HL-60/S4 treated with phorbol 12-myristate 13-acetate at 8.2 ng/mL for 4 days and 3 days (cell line): ENCODE data around the gene TSR3.

ENCODE experiments used
- in situ Hi-C: fragments of 300-500 bp; cut with MboI; formaldehyde crosslinking; loops from 2 replicates; pipeline ENCODE4 v1.15.0; 2022; ENCODE audit warnings: low sequenced_read_pairs

TSR3 gene

DNA sequence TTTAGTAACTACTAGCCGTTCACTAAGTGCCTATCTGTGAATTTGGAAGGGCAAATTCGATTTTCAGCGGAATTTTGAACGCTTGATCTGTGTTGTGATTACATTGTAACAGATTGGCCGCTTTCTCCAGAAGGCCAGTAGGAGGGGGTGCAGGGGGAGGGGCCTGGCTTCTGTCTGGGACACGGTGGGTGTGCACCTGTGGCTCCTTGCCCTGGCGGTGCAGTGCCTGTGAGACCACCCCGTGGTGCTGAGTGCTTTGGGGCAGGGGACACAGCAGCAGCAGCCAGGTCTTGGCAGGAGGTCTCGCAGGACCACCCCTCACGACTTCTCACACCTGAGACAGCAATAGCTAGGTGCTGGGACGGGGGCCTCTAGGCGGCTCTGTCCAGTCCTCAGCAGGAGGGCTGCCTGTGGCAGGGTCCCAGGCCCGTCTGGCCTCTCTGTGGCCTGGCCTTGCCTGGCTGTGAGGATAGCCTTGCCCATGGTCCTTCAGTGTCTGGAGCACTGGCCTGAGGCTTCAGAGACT is 40.4 kb downstream of the TSR3 start:
- in situ Hi-C loops: no loop called here

DNA sequence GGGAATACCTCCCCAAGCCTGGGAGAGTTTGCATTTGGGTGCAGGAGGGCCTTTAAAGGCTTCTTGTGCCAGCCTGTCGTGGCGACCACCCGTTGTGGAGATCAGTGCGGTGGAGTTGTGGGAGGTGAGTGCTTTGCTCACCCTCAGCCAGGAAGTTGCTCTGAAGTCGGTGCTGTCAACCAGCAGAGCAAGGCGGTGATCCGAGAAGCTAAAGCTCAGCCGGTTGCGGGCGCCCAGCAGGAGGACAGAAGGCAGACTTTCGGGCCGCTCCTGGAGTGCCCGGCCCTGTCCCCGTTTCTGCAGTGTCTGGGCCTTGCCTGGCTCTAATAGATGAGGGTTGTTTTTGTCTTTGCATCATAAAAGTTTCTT is 40.9 kb downstream of the TSR3 start:
- in situ Hi-C loops: no loop called here

DNA sequence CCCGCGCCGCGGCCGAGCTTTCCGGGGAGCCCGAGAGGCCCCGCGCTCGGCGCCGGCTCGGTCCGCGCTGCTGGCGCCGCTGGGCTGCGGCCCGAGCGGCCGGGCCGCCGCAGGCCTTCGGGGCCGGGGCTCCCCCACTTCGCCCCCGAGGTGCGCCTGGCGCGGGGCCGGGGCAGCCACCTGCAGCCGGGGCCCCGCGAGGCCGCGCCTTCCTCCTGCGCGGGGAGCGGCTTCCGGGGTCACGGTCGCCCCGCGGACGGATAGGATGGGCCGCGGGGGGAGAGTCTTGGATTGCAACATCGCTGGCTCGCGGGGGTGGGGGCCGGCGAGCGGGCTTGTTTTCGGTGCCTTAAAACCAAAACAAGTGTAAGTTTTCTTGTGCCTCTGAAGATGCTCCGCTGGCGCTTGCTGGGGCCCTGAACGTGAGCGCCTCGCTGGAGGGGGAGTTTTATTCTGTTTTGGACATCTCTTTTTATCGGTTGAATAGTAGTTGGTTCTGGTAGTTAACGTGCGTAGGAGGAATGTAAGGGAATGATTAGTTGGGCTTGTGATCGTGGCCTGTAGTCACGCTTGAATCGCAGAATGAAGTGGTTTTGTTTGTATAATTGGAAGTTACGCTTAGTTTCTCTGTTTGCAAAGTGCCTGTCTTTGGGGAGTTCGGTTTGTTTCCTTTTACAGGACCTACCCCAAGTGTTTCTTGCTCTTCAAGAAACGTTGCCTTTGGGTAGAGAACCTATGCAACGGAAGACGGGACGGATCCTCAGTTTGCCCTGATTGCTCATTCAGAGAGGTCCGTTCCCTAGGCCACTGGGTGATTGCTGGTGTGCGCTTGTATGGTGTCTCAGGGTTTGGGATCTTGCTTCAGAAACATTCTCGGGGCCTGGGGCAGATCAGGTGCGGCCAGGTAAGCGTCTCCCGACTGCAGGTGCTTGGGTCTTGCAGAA is 41.5 kb downstream of the TSR3 start:
- in situ Hi-C loops: no loop called here

DNA sequence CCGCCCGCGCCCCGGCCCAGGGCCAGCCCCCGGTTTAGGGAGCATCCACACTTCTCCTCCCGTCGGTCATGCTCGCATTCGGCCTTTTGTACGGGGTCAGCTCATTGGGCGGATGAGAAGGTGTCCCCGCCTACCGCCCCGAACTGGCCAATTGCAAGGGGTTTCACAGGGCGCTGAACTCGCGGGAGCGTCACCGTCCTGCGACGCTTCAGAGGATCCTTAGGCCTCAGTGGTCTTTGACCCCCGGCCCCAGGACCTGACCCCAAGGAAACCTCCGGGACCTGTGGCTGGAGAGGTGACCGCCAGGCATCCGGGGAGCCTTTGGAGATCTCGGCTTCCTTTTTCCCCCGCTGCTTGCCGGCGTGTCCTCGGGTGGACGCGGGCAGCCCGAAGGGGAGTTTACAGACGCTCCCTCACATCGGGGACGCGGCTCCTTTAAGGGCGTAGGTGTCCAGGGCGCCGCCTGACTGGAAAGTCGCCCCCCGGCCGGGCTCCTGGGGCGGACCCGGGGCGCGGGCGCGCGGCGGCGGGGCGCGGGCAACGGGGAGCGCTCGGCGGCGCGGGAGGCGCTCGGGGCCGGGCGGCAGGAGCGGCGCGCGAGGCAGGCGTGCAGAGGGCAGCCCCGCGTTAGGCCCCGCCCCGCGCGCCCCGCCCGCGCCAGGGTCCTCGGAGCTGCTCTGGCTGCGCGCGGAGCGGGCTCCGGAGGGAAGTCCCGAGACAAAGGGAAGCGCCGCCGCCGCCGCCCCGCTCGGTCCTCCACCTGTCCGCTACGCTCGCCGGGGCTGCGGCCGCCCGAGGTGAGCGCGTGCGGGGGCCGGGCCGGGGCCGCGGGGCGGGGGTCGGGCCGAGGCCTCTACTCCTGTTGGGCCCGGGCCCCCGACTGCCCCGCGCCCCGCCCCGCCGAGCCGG is 42.4 kb downstream of the TSR3 start, which contains the start of gene UBE2I:
Gene UBE2I, plus strand, starts transcription at position 660 of the 909 bp plus-strand sequence. CDS start 4,395 bp downstream, outside the sequence.
- in situ Hi-C loops: no loop called here

DNA sequence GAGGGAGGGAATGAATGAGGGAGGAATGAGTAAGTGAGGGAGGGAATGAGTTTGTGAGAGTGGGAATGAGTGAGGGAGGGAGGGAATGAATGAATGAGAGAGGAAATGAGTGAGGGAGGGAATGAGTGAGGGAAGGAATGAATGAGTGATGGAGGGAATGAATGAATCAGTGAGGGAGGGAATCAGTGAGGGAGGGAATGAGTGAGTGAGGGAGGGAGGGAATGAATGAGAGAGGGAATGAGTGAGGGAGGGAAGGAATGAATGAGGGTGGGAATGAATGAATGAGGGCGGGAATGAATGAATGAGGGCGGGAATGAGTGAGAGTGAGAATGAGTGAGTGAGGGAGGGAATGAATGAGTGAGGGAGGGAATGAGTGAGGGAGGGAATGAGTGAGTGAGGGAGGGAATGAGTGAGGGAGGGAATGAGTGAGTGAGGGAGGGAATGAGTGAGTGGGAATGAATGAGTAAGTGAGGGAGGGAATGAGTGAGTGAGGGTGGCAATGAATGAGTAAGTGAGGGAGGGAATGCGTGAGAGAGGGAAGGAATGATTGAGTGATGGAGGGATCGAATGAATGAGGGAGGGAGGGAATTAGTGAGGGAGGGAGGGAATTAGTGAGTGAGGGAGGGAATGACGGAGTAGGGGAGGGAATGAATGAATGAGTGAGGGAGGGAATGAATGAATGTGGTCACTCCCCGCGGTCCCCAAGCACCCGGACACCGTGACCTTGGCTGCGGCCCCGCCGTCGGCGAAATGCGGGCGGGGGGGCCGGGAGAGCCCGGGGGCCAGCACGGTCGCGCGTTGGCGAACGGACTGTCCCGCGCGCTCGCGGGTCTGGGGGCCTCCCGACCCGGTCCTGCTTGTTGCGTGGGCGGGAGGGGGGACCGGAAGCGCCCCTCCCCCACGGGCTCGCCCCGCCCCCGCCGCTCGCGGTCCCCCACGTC is 43.4 kb downstream of the TSR3 start:
- in situ Hi-C loops: no loop called here

DNA sequence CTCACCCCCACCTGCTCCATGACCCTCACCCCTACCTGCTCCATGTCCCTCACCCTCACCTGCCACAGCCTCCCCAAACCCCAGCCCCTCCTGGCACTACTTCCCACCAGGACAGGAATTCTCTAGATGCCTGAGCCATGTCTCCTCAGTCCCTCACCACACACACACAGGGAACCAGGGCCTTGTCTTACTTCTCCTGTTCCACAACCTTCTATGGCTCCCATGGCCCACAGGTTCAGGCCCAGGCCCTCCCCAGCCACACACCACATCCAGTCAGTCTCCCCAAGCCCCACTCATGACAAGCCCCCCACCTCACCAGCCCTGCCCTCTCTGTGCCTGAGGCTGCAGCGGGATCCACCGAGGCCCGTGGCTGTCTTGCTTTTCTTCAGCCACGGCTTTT is 45.3 kb downstream of the TSR3 start:
- in situ Hi-C loops: no loop called here

DNA sequence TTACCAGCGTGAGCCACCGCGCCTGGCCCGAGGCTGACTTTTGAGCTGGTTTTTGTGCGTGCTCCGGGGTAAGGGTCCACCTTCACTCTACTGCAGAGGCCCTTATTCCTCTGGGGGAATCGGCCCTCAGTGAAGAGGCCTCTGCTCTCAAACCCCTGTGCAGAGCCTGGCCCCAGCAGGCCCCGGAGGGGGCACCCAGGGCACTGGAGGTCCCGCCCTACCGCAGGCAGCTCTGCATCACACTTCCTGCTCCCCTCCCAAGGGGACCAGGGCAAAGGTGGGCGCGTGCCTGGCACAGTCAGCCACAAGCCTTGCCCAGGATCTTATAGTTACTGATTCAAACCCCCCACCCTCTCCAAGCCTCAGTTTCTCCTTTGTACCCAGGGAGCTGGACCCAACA is 45.9 kb downstream of the TSR3 start:
- in situ Hi-C loops: no loop called here

DNA sequence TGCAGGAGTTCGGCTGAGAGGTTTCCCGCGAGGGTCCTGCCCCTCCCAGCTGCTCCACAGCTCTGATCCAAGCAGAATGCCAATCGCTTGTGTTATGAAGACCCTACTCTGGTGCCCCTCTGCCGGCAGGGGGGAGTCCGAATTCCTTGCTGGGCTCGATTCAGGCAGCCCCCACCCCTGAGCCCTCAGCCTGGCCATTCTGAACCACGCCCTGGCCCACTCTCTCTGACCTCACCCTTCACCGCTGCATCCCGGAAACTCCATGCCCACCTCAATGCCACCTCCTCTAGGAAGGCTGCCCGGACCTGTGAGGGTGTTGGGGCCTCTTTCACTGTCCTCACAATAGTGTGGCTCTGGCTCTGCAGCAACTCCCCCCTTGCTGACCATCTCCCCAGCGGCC is 50.1 kb downstream of the TSR3 start:
- in situ Hi-C loops: no loop called here

DNA sequence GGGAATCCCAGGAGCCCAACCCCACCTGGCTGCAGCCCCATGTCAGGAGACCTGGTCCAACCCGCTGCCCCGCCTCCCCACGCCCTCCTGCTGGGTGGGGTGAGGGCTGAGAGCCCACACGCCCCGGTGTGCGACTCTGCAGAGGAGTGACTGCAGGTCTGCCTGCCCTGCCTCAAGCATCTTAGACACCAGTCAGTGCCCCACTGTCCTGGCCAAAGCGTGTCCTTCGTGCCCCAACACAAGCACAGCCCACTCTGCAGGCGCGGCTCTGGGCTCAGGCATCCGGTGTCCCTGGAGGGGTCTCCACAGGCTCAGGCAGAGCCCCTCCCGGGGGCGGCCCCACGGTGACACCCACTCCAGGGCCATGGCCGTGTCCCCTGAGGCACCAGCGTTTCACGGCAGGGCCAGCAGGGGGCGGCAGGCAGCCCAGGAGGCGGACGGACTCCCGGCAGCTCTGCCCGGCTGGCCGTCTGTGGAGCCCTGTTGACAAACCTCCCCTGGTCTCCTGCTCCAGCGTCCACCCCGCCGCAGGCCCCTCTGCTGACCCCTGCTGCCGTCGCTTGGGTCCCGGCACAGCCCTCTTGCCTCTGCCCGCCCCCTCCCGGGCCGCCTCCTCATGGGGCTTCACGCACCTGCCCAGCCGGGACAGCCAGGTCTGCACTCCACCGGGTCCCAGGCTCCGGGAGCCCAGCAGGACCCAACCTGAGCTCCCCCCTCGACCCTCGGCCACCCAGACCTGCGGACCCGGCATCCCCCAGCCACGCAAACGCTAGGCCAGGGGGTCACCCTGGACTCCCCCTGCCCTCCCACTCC is 50.8 kb downstream of the TSR3 start:
- in situ Hi-C loops: no loop called here

DNA sequence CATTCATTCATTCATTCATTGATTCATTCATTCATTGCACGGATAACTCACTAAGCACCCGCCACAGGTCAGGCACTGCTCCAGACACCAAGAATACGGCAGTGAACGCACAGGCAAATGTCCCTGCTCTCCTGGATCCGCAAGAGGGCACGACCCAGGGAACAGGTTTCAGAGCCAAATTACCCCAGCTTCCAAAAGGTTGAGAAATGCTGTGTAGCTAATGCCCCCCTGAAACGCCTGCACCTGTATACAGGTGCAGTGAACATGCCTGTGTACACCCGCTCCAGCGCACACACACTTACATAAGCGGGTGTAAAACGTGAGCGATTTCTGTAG is 51.8 kb downstream of the TSR3 start:
- in situ Hi-C loops: no loop called here
